Dermis blood vessel endothelial cell (primary cell): ENCODE measurements around the gene RPRD2. TPM values are rescaled to one million over a fixed set of nuclear protein-coding genes. Genes with fewer than 3 reads are reported as not detected.
A peak's percentile ranks its signal among the peaks of the same experiment; 100 is the strongest.

ENCODE experiments used
- DNase-seq: peaks from one replicate; pipeline ENCODE4 v3.0.0; 2010
- total RNA-seq: library from RNA; depleted of rRNA; stranded (reverse); fragments of >200 nt; gene quantifications from 2 replicates; pipeline ENCODE4 v1.2.3, GENCODE V29; 2014

RPRD2 gene
- total RNA-seq, 1 donor from 2014 or later: 7.8 TPM

DNA sequence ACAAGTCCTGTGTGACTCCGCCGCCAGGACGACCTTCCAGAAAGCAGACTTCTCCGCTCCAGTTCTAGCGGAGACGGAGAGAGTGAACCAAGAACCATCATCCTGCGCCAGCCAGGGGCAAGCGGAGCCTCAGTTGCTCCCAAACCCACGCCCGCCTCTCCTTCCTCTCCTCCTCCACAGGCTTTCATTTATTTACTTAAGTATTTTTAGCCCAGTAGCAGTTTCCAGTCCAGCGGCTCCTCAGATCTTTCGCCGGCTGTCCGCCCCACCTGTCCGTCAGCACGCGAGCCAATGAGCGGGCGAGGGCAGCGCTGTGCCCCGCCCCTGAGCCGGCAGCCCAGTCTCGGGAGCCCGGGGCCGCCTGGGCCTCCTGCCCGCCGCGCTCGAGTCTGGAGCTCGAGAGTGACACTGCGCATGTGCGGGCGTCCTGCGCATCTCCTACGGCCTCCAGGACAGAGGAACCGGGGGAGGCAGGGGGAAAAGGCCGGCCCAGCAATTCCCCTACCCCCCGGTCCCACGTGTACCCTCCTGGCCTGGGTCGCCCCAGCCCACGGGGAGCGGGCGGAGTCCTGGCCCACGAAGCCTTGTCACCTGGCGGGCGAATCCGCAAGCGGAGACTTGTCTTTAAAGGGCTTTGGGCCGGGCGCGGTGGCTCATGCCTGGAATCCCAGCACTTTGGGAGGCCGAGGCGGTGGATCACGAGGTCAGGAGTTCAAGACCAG lies 151.5 kb downstream of the RPRD2 start, which contains the start of gene FALEC:
TSS of gene FALEC (plus strand) at position 425 of the 722 bp plus-strand sequence.
- peak; percentile 97 for DNase-seq

GRCh38 chr1:150516050-150516591 lies 152.2 kb downstream of the RPRD2 start:
- peak; percentile 13 for DNase-seq

GRCh38 chr1:150516616-150517015 lies 152.7 kb downstream of the RPRD2 start:
- peak; percentile 25 for DNase-seq

DNA sequence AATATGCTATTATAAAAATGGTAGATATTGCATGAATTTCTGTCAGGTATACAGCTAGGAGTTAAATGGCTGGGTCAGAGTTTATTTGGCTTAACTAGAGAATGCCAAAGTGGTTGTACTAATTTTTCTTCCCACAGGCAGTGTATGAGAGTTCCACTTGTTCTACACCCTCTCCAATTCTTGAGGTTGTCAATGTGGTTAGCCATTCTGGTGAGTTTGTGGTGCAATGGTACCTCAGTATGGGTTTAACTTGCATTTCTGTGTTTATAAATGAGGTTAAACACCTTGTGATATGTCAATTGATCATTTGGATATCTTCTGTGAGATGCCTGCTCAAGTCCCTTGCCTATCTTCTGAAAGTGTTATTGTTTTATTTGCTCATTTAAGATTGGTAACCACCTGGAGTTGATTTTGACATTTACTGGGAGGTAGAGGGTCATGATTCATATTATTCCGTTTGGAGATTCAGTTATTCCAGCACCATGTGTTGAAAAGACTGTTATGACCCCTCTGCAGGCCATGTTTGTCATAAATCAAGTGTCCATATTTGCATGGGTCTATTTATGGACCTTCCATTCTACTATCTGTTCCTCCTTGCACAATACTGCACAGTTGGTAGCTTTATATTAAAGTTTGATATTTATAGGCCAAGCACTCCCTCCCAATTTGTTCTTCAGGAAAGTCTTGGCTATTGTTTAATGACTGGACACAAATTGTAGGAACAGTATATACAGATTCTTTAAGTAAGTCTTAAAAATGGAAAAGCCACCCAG lies 157.4 kb downstream of the RPRD2 start:
- no peak for DNase-seq

DNA sequence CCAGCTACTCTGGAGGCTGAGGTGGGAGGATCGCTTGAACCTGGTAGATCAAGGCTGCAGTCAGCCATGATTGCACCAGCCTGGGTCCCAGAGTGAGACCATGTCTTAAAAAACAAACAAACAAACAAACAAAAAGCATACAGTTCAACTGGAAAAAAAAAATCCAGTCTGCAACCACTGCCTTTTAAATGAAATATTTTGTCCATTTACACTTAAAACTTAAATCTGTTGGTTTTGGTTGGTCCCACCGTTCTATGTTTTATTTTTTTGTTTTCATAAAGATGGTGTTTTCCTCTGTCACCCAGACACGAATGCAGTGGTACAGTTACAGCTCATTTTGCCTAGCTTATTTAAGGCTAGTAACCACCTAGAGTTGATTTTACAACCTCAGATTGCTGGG lies 161.4 kb downstream of the RPRD2 start:
- no peak for DNase-seq

Other genes starting within 250 kb of the RPRD2 start
- gene PLEKHO1, start 214.2 kb upstream of the RPRD2 start, total RNA-seq: 31.0 and 65.9 TPM in 2 replicates
- 18.2 and 35.8 TPM in 2 replicates for gene ANP32E, start 128.0 kb upstream of the RPRD2 start, total RNA-seq
- not detected in 2 replicates for gene CA14, start 106.4 kb upstream of the RPRD2 start, total RNA-seq
- gene APH1A, start 95.1 kb upstream of the RPRD2 start, total RNA-seq: 132 and 182 TPM in 2 replicates
- gene C1orf54, start 91.4 kb upstream of the RPRD2 start, total RNA-seq: 3.6 and 43.1 TPM in 2 replicates
- gene CIART, start 81.6 kb upstream of the RPRD2 start, total RNA-seq: 0.33 and 1.0 TPM in 2 replicates
- gene MRPS21, start 70.3 kb upstream of the RPRD2 start, total RNA-seq: 35.4 and 43.4 TPM in 2 replicates
- 40.0 and 47.5 TPM in 2 replicates for gene PRPF3, start 42.6 kb upstream of the RPRD2 start, total RNA-seq
- 10.4 and 16.0 TPM in 2 replicates for gene TARS2, start 123.3 kb downstream of the RPRD2 start, total RNA-seq
- gene ECM1, start 144.0 kb downstream of the RPRD2 start, total RNA-seq: 0.19 and 0.34 TPM in 2 replicates
- gene FALEC, start 151.6 kb downstream of the RPRD2 start, total RNA-seq: not detected in 2 replicates
- 0.17 and 0.60 TPM in 2 replicates for gene ADAMTSL4, start 185.3 kb downstream of the RPRD2 start, total RNA-seq
- 223 and 316 TPM in 2 replicates for gene MCL1, start 215.5 kb downstream of the RPRD2 start, total RNA-seq